GM23338 (cell line): ENCODE results near the gene MEGF11. TPM values are rescaled to one million over a fixed set of nuclear protein-coding genes. Genes with fewer than 3 reads are reported as not detected.

Experiments
- CREB1 ChIP-seq: fragments of 250-450 bp; sonication (Bioruptor Pico); IDR thresholded peaks from 2 replicates; pipeline ENCODE4 v1.5.0; 2020; ENCODE audit warnings: low read depth, mild to moderate bottlenecking, moderate library complexity
- EZH2 ChIP-seq: fragments of 200-600 bp; sonication (generic); IDR thresholded peaks from one replicate; pipeline ENCODE4 v1.8.0; 2017; ENCODE audit warnings: antibody characterized with exemption, mild to moderate bottlenecking, low read depth; ENCODE audit not compliant: unreplicated experiment
- EZH2phosphoT487 ChIP-seq: fragments of 200-600 bp; sonication (generic); IDR thresholded peaks from one replicate; pipeline ENCODE4 v1.8.1; 2018; ENCODE audit warnings: antibody characterized with exemption; ENCODE audit not compliant: unreplicated experiment
- JUNB ChIP-seq: IDR thresholded peaks from one replicate; pipeline ENCODE4 v1.6.1; 2016; ENCODE audit warnings: antibody characterized with exemption; ENCODE audit not compliant: unreplicated experiment
- NANOG ChIP-seq: IDR thresholded peaks from 2 replicates; pipeline ENCODE4 v1.6.1; 2016; ENCODE audit warnings: antibody characterized with exemption, borderline replicate concordance
- POLR2AphosphoS5 ChIP-seq: IDR thresholded peaks from 2 replicates; pipeline ENCODE4 v1.6.1; 2016; ENCODE audit warnings: antibody characterized with exemption, low read depth
- ZNF114 ChIP-seq: fragments of 250-450 bp; sonication (Bioruptor Pico); IDR thresholded peaks from 2 replicates; pipeline ENCODE4 v1.5.0; 2020; ENCODE audit warnings: mild to moderate bottlenecking, moderate library complexity
- polyA plus RNA-seq: library from polyadenylated mRNA; unstranded; fragments of >200 nt; fragmentation: Nextera tagmentation; extraction: Ambion mirVana; gene quantifications from 2 replicates; pipeline ENCODE4 v1.2.1, GENCODE V29; 2016
- total RNA-seq: library from RNA; depleted of rRNA; stranded (reverse); fragments of >200 nt; shearing (Covaris generic); gene quantifications from 2 replicates; pipeline ENCODE4 v1.2.3, GENCODE V29; 2014
- TF ChIP-seq, protein P1 (sequence below): fragments of 250-450 bp; sonication (Bioruptor Pico); IDR thresholded peaks from 2 replicates; pipeline ENCODE4 v1.5.0; 2020; ENCODE audit warnings: mild to moderate bottlenecking, moderate library complexity
- TF ChIP-seq, protein P2 (sequence below), 2 experiments: fragments of 200-600 bp in 1 of 2; sonication (generic) in 1 of 2; conservative IDR thresholded peaks; 2 replicates each; pipeline versions ENCODE4 v1.5.1 to v1.6.1; 2016 to 2017; ENCODE audit warnings: antibody characterized with exemption in 2 of 2, low read depth in 2 of 2, mild to moderate bottlenecking in 2 of 2, moderate library complexity in 1 of 2

The MEGF11 gene
- total and polyA plus RNA-seq, 2 experiments from 2014 or later = 1.3 to 1.9 TPM

DNA sequence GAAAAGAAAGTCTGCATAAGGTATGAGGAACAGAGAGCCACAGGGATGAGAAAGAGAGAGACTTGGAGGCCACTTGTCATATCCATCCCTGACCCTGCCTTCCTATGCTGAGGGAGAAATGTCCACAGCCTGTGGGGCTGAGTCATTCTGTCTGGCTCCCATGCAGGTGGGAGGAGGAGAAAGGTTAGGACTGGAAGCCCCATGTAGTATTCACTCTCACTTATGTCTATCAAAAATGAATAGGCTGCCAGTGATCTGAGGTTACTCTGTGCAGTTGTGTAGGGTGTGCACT, 313.0 kb downstream of the MEGF11 start (continued):
- TF ChIP-seq, protein P1, sequence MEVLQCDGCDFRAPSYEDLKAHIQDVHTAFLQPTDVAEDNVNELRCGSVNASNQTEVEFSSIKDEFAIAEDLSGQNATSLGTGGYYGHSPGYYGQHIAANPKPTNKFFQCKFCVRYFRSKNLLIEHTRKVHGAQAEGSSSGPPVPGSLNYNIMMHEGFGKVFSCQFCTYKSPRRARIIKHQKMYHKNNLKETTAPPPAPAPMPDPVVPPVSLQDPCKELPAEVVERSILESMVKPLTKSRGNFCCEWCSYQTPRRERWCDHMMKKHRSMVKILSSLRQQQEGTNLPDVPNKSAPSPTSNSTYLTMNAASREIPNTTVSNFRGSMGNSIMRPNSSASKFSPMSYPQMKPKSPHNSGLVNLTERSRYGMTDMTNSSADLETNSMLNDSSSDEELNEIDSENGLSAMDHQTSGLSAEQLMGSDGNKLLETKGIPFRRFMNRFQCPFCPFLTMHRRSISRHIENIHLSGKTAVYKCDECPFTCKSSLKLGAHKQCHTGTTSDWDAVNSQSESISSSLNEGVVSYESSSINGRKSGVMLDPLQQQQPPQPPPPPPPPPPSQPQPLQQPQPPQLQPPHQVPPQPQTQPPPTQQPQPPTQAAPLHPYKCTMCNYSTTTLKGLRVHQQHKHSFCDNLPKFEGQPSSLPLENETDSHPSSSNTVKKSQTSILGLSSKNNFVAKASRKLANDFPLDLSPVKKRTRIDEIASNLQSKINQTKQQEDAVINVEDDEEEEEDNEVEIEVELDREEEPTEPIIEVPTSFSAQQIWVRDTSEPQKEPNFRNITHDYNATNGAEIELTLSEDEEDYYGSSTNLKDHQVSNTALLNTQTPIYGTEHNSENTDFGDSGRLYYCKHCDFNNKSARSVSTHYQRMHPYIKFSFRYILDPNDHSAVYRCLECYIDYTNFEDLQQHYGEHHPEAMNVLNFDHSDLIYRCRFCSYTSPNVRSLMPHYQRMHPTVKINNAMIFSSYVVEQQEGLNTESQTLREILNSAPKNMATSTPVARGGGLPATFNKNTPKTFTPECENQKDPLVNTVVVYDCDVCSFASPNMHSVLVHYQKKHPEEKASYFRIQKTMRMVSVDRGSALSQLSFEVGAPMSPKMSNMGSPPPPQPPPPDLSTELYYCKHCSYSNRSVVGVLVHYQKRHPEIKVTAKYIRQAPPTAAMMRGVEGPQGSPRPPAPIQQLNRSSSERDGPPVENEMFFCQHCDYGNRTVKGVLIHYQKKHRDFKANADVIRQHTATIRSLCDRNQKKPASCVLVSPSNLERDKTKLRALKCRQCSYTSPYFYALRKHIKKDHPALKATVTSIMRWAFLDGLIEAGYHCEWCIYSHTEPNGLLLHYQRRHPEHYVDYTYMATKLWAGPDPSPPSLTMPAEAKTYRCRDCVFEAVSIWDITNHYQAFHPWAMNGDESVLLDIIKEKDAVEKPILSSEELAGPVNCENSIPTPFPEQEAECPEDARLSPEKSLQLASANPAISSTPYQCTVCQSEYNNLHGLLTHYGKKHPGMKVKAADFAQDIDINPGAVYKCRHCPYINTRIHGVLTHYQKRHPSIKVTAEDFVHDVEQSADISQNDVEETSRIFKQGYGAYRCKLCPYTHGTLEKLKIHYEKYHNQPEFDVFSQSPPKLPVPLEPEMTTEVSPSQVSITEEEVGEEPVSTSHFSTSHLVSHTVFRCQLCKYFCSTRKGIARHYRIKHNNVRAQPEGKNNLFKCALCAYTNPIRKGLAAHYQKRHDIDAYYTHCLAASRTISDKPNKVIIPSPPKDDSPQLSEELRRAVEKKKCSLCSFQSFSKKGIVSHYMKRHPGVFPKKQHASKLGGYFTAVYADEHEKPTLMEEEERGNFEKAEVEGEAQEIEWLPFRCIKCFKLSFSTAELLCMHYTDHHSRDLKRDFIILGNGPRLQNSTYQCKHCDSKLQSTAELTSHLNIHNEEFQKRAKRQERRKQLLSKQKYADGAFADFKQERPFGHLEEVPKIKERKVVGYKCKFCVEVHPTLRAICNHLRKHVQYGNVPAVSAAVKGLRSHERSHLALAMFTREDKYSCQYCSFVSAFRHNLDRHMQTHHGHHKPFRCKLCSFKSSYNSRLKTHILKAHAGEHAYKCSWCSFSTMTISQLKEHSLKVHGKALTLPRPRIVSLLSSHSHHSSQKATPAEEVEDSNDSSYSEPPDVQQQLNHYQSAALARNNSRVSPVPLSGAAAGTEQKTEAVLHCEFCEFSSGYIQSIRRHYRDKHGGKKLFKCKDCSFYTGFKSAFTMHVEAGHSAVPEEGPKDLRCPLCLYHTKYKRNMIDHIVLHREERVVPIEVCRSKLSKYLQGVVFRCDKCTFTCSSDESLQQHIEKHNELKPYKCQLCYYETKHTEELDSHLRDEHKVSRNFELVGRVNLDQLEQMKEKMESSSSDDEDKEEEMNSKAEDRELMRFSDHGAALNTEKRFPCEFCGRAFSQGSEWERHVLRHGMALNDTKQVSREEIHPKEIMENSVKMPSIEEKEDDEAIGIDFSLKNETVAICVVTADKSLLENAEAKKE = no peak
- TF ChIP-seq EZH2phosphoT487 = no peak
- TF ChIP-seq, protein P2, sequence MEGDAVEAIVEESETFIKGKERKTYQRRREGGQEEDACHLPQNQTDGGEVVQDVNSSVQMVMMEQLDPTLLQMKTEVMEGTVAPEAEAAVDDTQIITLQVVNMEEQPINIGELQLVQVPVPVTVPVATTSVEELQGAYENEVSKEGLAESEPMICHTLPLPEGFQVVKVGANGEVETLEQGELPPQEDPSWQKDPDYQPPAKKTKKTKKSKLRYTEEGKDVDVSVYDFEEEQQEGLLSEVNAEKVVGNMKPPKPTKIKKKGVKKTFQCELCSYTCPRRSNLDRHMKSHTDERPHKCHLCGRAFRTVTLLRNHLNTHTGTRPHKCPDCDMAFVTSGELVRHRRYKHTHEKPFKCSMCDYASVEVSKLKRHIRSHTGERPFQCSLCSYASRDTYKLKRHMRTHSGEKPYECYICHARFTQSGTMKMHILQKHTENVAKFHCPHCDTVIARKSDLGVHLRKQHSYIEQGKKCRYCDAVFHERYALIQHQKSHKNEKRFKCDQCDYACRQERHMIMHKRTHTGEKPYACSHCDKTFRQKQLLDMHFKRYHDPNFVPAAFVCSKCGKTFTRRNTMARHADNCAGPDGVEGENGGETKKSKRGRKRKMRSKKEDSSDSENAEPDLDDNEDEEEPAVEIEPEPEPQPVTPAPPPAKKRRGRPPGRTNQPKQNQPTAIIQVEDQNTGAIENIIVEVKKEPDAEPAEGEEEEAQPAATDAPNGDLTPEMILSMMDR (conservative IDR thresholded peaks at IDR 0.05; ENCODE audit: low read depth in 2 of 2) = no peak
- no peak for TF ChIP-seq CREB1 (CRISPR knock-in tag)
- TF ChIP-seq JUNB = no peak
- no peak for TF ChIP-seq POLR2AphosphoS5
- no peak for TF ChIP-seq ZNF114 (CRISPR knock-in tag)
- no peak for TF ChIP-seq EZH2
- TF ChIP-seq NANOG = no peak
